CD8-positive, alpha-beta memory T cell (primary cell): Measurements from ENCODE around the gene EIF2B5. TPM values are rescaled to one million over a fixed set of nuclear protein-coding genes. Genes with fewer than 3 reads are reported as not detected.

Experiments
- CTCF ChIA-PET: fragments of 350-600 bp; sonication (Branson Sonifier 250); formaldehyde crosslinking; loops from one replicate; lab custom pipeline; 2021; ENCODE audit warnings: antibody characterized with exemption; lab: Charles Lee
- POLR2A ChIA-PET: fragments of 350-600 bp; sonication (Branson Sonifier 250); formaldehyde crosslinking; loops from one replicate; lab custom pipeline; 2021; ENCODE audit warnings: antibody characterized with exemption; lab: Charles Lee
- DNase-seq, 5 donors: peaks; one replicate each; pipeline versions ENCODE4 v3.0.0 to v3.0.0-alpha.2; 2020 to 2022; ENCODE audit warnings: mixed read lengths in 1 of 5
- H3K27ac ChIP-seq: one replicate; pipeline ENCODE4 v1.7.0; 2013; ENCODE audit warnings: low read depth, mild to moderate bottlenecking, low read length, moderate library complexity
- H3K27me3 ChIP-seq: 2 replicates; pipeline ENCODE4 v1.7.0; 2013; ENCODE audit warnings: low read length, mild to moderate bottlenecking; ENCODE audit not compliant: insufficient read depth, poor library complexity, severe bottlenecking
- H3K36me3 ChIP-seq: 2 replicates; pipeline ENCODE4 v1.7.0; 2013; ENCODE audit warnings: mild to moderate bottlenecking, low read length, moderate library complexity; ENCODE audit not compliant: insufficient read depth
- H3K4me1 ChIP-seq: 2 replicates; pipeline ENCODE4 v1.7.0; 2013; ENCODE audit warnings: mild to moderate bottlenecking, low read length, moderate library complexity; ENCODE audit not compliant: insufficient read depth
- H3K4me3 ChIP-seq: 2 replicates; pipeline ENCODE4 v1.7.0; 2013; ENCODE audit warnings: mild to moderate bottlenecking, low read length
- H3K9me3 ChIP-seq: 2 replicates; pipeline ENCODE4 v1.7.0; 2013; ENCODE audit warnings: mild to moderate bottlenecking, low read length
- H3K27ac Mint-ChIP-seq, 8 donors: one replicate each; pipeline ENCODE4 v1.8.0; 2020 to 2021; ENCODE audit warnings: mixed read lengths in 8 of 8, mild to moderate bottlenecking in 6 of 8, inconsistent platforms in 3 of 8, moderate library complexity in 3 of 8
- H3K27me3 Mint-ChIP-seq, 2 donors: one replicate each; pipeline ENCODE4 v1.8.0; 2020 to 2021; ENCODE audit warnings: mixed read lengths in 2 of 2, mild to moderate bottlenecking in 1 of 2, moderate library complexity in 1 of 2
- H3K36me3 Mint-ChIP-seq, 3 donors: one replicate each; pipeline ENCODE4 v1.8.0; 2020 to 2021; ENCODE audit warnings: mixed read lengths in 3 of 3, inconsistent platforms in 1 of 3, mild to moderate bottlenecking in 1 of 3
- H3K4me1 Mint-ChIP-seq, 3 donors: one replicate each; pipeline ENCODE4 v1.8.0; 2020 to 2021; ENCODE audit warnings: mixed read lengths in 3 of 3, inconsistent platforms in 1 of 3, mild to moderate bottlenecking in 1 of 3
- H3K4me3 Mint-ChIP-seq, 7 donors: one replicate each; pipeline ENCODE4 v1.8.0; 2020 to 2021; ENCODE audit warnings: mixed read lengths in 7 of 7, mild to moderate bottlenecking in 6 of 7, moderate library complexity in 4 of 7, inconsistent platforms in 2 of 7
- H3K9me3 Mint-ChIP-seq, 5 donors: one replicate each; pipeline ENCODE4 v1.8.0; 2020 to 2022; ENCODE audit warnings: mixed read lengths in 5 of 5, mild to moderate bottlenecking in 3 of 5, moderate library complexity in 2 of 5, inconsistent platforms in 1 of 5
- polyA plus RNA-seq: library from polyadenylated mRNA; unstranded; fragments of 300-500 nt; fragmentation: Illumina TruSeq; gene quantifications from one replicate; pipeline ENCODE4 v1.2.3, GENCODE V29; 2021
- total RNA-seq, 2 experiments: library from RNA; stranded (reverse); gene quantifications; one replicate each; pipeline ENCODE4 v1.2.3, GENCODE V29; 2021

Gene EIF2B5
- total and polyA plus RNA-seq, 3 experiments from 2014 or later = 51.6 to 83.9 (median 74.8) TPM

- DNase-seq = no peak
- no peaks in the 10 kb centered on the region for H3K9me3 Mint-ChIP-seq
- Histone ChIP-seq H3K4me1 (no peaks in the 10 kb centered on the region), H3K27me3 (no peaks in the 10 kb centered on the region), H3K4me3 (no peak overlapping the region), H3K9me3 (no peaks in the 10 kb centered on the region), H3K27ac (no peak overlapping the region), H3K36me3 (peaks cover 28% of the 10 kb centered on the region)
- H3K27me3 Mint-ChIP-seq = no peaks in the 10 kb centered on the region
- H3K4me3 Mint-ChIP-seq = no peak overlapping the region
- CTCF ChIA-PET = interaction anchor here (0.8 to 1.3 kb wide), 2 partner anchors 24 to 33 kb away, joined by 3 read pairs; partner anchors contain the start of gene EIF2B5
- POLR2A ChIA-PET = interaction anchor here (0.5 to 1.4 kb wide), 2 partner anchors 32 to 622 kb away, joined by 3 to 4 read pairs; no protein-coding TSS in a partner anchor
- peak overlapping the region in 1 of 8 donors; percentile 72 for H3K27ac Mint-ChIP-seq
- H3K36me3 Mint-ChIP-seq = peaks cover 0 to 69% (median 0%) of the 10 kb centered on the region in 3 donors
- peaks cover 0 to 4% (median 2%) of the 10 kb centered on the region in 3 donors for H3K4me1 Mint-ChIP-seq
These were observed 33.4 kb downstream of the EIF2B5 start for GRCh38 chr3:184168363-184169120.

GRCh38 chr3:184169896-184170875, 35.0 kb downstream of the EIF2B5 start:
- Histone ChIP-seq H3K4me3 (no peak overlapping the region), H3K27me3 (no peaks in the 10 kb centered on the region), H3K4me1 (no peaks in the 10 kb centered on the region), H3K36me3 (peaks cover 21% of the 10 kb centered on the region), H3K27ac (no peak overlapping the region), H3K9me3 (no peaks in the 10 kb centered on the region)
- Mint-ChIP-seq H3K4me1 (peaks cover 4 to 8% (median 8%) of the 10 kb centered on the region in 3 donors), H3K27ac (peak overlapping the region in 1 of 8 donors; percentile 71), H3K36me3 (peaks cover 0 to 57% (median 0%) of the 10 kb centered on the region in 3 donors), H3K9me3 (no peaks in the 10 kb centered on the region), H3K27me3 (peaks cover 0 to 1% of the 10 kb centered on the region in 2 donors), H3K4me3 (no peak overlapping the region)
- ChIA-PET POLR2A (no interaction called here), CTCF (interaction anchor here (0.8 to 1.1 kb wide), 2 partner anchors 18 to 35 kb away, joined by 3 read pairs; partner anchors contain the start of gene EIF2B5)
- DNase-seq = no peak

- Mint-ChIP-seq H3K4me3 (no peak overlapping the region), H3K4me1 (peaks cover 18 to 22% (median 22%) of the 10 kb centered on the region in 3 donors), H3K27ac (peak overlapping the region in 2 of 8 donors; percentile 32 to 58), H3K27me3 (peaks cover 0 to 1% of the 10 kb centered on the region in 2 donors), H3K36me3 (peaks cover 0 to 49% (median 0%) of the 10 kb centered on the region in 3 donors), H3K9me3 (no peaks in the 10 kb centered on the region)
- no peak overlapping the region for H3K4me3 ChIP-seq
- no peaks in the 10 kb centered on the region for H3K27me3 ChIP-seq
- ChIA-PET CTCF (interaction anchor here (1.1 kb wide), 1 partner anchor 19 kb away, joined by 3 read pairs; no protein-coding TSS in a partner anchor), POLR2A (no interaction called here)
- no peaks in the 10 kb centered on the region for H3K9me3 ChIP-seq
- no peak for DNase-seq
- H3K36me3 ChIP-seq = peaks cover 9% of the 10 kb centered on the region
- peaks cover 12% of the 10 kb centered on the region for H3K4me1 ChIP-seq
- H3K27ac ChIP-seq = no peak overlapping the region
These were observed 36.4 kb downstream of the EIF2B5 start for GRCh38 chr3:184171562-184171961.

- Histone ChIP-seq H3K4me1 (peaks cover 24% of the 10 kb centered on the region), H3K4me3 (no peak overlapping the region), H3K9me3 (no peaks in the 10 kb centered on the region), H3K27ac (no peak overlapping the region), H3K27me3 (no peaks in the 10 kb centered on the region), H3K36me3 (peaks cover 3% of the 10 kb centered on the region)
- DNase-seq = no peak
- Mint-ChIP-seq H3K36me3 (peaks cover 0 to 49% (median 0%) of the 10 kb centered on the region in 3 donors), H3K4me1 (peaks cover 26 to 33% (median 27%) of the 10 kb centered on the region in 3 donors), H3K27ac (peak overlapping the region in 5 of 8 donors; percentile 0 to 68 (median 11)), H3K4me3 (no peak overlapping the region), H3K27me3 (peaks cover 0 to 1% of the 10 kb centered on the region in 2 donors), H3K9me3 (no peaks in the 10 kb centered on the region)
- POLR2A ChIA-PET = interaction anchor here (0.9 to 1.4 kb wide), 3 partner anchors 13 to 40 kb away, joined by 3 to 4 read pairs (median 3); partner anchors contain the start of genes ABCF3 and DVL3
- CTCF ChIA-PET = interaction anchor here (1.0 to 1.7 kb wide), 4 partner anchors 16 to 288 kb away, joined by 4 to 5 read pairs (median 4); partner anchors contain the start of genes DVL3, EEF1AKMT4 and PARL
These were observed 37.7 kb downstream of the EIF2B5 start for GRCh38 chr3:184172681-184173373.

GRCh38 chr3:184173374-184173722, 38.2 kb downstream of the EIF2B5 start:
- Mint-ChIP-seq H3K27me3 (peaks cover 0 to 1% of the 10 kb centered on the region in 2 donors), H3K9me3 (no peaks in the 10 kb centered on the region), H3K36me3 (peaks cover 0 to 50% (median 4%) of the 10 kb centered on the region in 3 donors), H3K4me3 (no peak overlapping the region), H3K27ac (peak overlapping the region in 1 of 8 donors; percentile 85), H3K4me1 (peaks cover 31 to 38% (median 33%) of the 10 kb centered on the region in 3 donors)
- CTCF ChIA-PET = interaction anchor here (0.7 to 2.0 kb wide), 6 partner anchors 16 to 289 kb away, joined by 3 to 10 read pairs (median 4); partner anchors contain the start of genes DVL3, EEF1AKMT4 and PARL
- peaks cover 4% of the 10 kb centered on the region for H3K36me3 ChIP-seq
- no peaks in the 10 kb centered on the region for H3K27me3 ChIP-seq
- POLR2A ChIA-PET = interaction anchor here (0.9 to 1.4 kb wide), 4 partner anchors 12 to 126 kb away, joined by 3 to 5 read pairs (median 4); partner anchors contain the start of genes ABCF3, DVL3 and PSMD2
- no peaks in the 10 kb centered on the region for H3K9me3 ChIP-seq
- no peak overlapping the region for H3K4me3 ChIP-seq
- DNase-seq = no peak
- H3K27ac ChIP-seq = no peak overlapping the region
- H3K4me1 ChIP-seq = peaks cover 25% of the 10 kb centered on the region

- Histone ChIP-seq H3K27ac (no peak overlapping the region), H3K27me3 (no peaks in the 10 kb centered on the region), H3K36me3 (peaks cover 14% of the 10 kb centered on the region), H3K9me3 (no peaks in the 10 kb centered on the region), H3K4me1 (peaks cover 25% of the 10 kb centered on the region), H3K4me3 (no peak overlapping the region)
- ChIA-PET CTCF (interaction anchor here (0.7 to 2.0 kb wide), 5 partner anchors 17 to 290 kb away, joined by 3 to 10 read pairs (median 4); partner anchors contain the start of genes EEF1AKMT4 and PARL), POLR2A (interaction anchor here (1.1 to 1.8 kb wide), 5 partner anchors 10 to 125 kb away, joined by 3 to 8 read pairs (median 6); partner anchors contain the start of genes ABCF3, EIF2B5 and PSMD2)
- Mint-ChIP-seq H3K4me1 (peaks cover 32 to 47% (median 42%) of the 10 kb centered on the region in 3 donors), H3K27ac (peak overlapping the region; percentile 85 to 95 (median 88)), H3K9me3 (no peaks in the 10 kb centered on the region), H3K36me3 (peaks cover 0 to 54% (median 9%) of the 10 kb centered on the region in 3 donors), H3K27me3 (peaks cover 0 to 1% of the 10 kb centered on the region in 2 donors), H3K4me3 (peak overlapping the region; percentile 90 to 99 (median 92))
- DNase-seq = no peak
These were observed 39.1 kb downstream of the EIF2B5 start for GRCh38 chr3:184174284-184174645.
